Stimulated activated naive CD8-positive, alpha-beta T cell treated with anti-CD3 and anti-CD28 coated beads, Interleukin-15, amount 100 ng/mL, for 72 hours (primary cell): Measurements from ENCODE around the gene EEF1AKMT1.

Experiments used
- ATAC-seq: fragments of 150-1000 bp; cut with Tn5 transposase; 2 replicates; pipeline ENCODE4 v1.10.0; 2021; ENCODE audit warnings: mild to moderate bottlenecking, moderate library complexity
- DNase-seq, 2 donors: peaks; one replicate each; pipeline ENCODE4 v3.0.0; 2021 to 2022
- H3K27ac Mint-ChIP-seq, 2 donors: one replicate each; pipeline ENCODE4 v1.8.0; 2022; ENCODE audit warnings: mild to moderate bottlenecking in 2 of 2, mixed read lengths in 2 of 2, moderate library complexity in 2 of 2
- H3K27me3 Mint-ChIP-seq: one replicate; pipeline ENCODE4 v1.8.0; 2022; ENCODE audit warnings: mixed read lengths
- H3K4me1 Mint-ChIP-seq: one replicate; pipeline ENCODE4 v1.8.0; 2022; ENCODE audit warnings: mild to moderate bottlenecking, mixed read lengths
- H3K4me3 Mint-ChIP-seq, 2 donors: one replicate each; pipeline ENCODE4 v1.8.0; 2022; ENCODE audit warnings: mild to moderate bottlenecking in 2 of 2, mixed read lengths in 2 of 2, moderate library complexity in 1 of 2
- H3K9me3 Mint-ChIP-seq, 2 donors: one replicate each; pipeline ENCODE4 v1.8.0; 2022; ENCODE audit warnings: mixed read lengths in 2 of 2

Gene EEF1AKMT1

GRCh38 chr13:20789665-20790064, 15.9 kb upstream of the EEF1AKMT1 start:
- DNase-seq (no peak), ATAC-seq (no peak)
- Mint-ChIP-seq H3K27ac (no peak overlapping the region), H3K4me1 (no peaks in the 10 kb centered on the region), H3K4me3 (no peak overlapping the region), H3K9me3 (no peaks in the 10 kb centered on the region), H3K27me3 (no peaks in the 10 kb centered on the region)

GRCh38 chr13:20788312-20788711, 14.6 kb upstream of the EEF1AKMT1 start:
- Mint-ChIP-seq H3K27me3 (no peaks in the 10 kb centered on the region), H3K27ac (no peak overlapping the region), H3K4me1 (no peaks in the 10 kb centered on the region), H3K4me3 (no peak overlapping the region), H3K9me3 (no peaks in the 10 kb centered on the region)
- DNase-seq, result no peak
- no peak for ATAC-seq

GRCh38 chr13:20787180-20787579, 13.4 kb upstream of the EEF1AKMT1 start:
- no peaks in the 10 kb centered on the region for H3K27me3 Mint-ChIP-seq
- DNase-seq (no peak), ATAC-seq (no peak)
- H3K9me3 Mint-ChIP-seq, result no peaks in the 10 kb centered on the region
- no peak overlapping the region for H3K27ac Mint-ChIP-seq
- no peak overlapping the region for H3K4me3 Mint-ChIP-seq
- peaks cover 6% of the 10 kb centered on the region for H3K4me1 Mint-ChIP-seq

GRCh38 chr13:20782116-20782708, 8.5 kb upstream of the EEF1AKMT1 start:
- peaks cover 8% of the 10 kb centered on the region for H3K4me1 Mint-ChIP-seq
- H3K4me3 Mint-ChIP-seq, result no peak overlapping the region
- H3K9me3 Mint-ChIP-seq, result no peaks in the 10 kb centered on the region
- no peak overlapping the region for H3K27ac Mint-ChIP-seq
- no peak for DNase-seq
- no peaks in the 10 kb centered on the region for H3K27me3 Mint-ChIP-seq
- peak; percentile 66 for ATAC-seq

GRCh38 chr13:20780317-20780716, 6.6 kb upstream of the EEF1AKMT1 start:
- Mint-ChIP-seq H3K9me3 (no peaks in the 10 kb centered on the region), H3K4me1 (peaks cover 8% of the 10 kb centered on the region), H3K4me3 (no peak overlapping the region), H3K27ac (no peak overlapping the region), H3K27me3 (no peaks in the 10 kb centered on the region)
- no peak for ATAC-seq
- DNase-seq, result no peak

GRCh38 chr13:20779405-20779804, 5.6 kb upstream of the EEF1AKMT1 start:
- DNase-seq (no peak), ATAC-seq (no peak)
- Mint-ChIP-seq H3K27ac (peak overlapping the region in 1 of 2 donors; percentile 37), H3K9me3 (no peaks in the 10 kb centered on the region), H3K27me3 (no peaks in the 10 kb centered on the region), H3K4me1 (peaks cover 14% of the 10 kb centered on the region), H3K4me3 (no peak overlapping the region)

GRCh38 chr13:20778311-20778710, 4.5 kb upstream of the EEF1AKMT1 start:
- ATAC-seq, result no peak

GRCh38 chr13:20776751-20777150, 3.0 kb upstream of the EEF1AKMT1 start:
- Mint-ChIP-seq H3K27me3 (no peaks in the 10 kb centered on the region), H3K9me3 (no peaks in the 10 kb centered on the region), H3K4me1 (peaks cover 22% of the 10 kb centered on the region), H3K27ac (no peak overlapping the region), H3K4me3 (no peak overlapping the region)
- ATAC-seq, result no peak
- DNase-seq, result no peak

More at GRCh38 chr13:20778311-20778710, 4.5 kb upstream of the EEF1AKMT1 start:
- no peaks in the 10 kb centered on the region for H3K27me3 Mint-ChIP-seq
- no peak overlapping the region for H3K4me3 Mint-ChIP-seq
- H3K4me1 Mint-ChIP-seq, result peaks cover 24% of the 10 kb centered on the region
- no peak for DNase-seq
- no peak overlapping the region for H3K27ac Mint-ChIP-seq
- no peaks in the 10 kb centered on the region for H3K9me3 Mint-ChIP-seq

GRCh38 chr13:20775961-20776360, 2.2 kb upstream of the EEF1AKMT1 start:
- ATAC-seq, result no peak
- peak overlapping the region in 1 of 2 donors; percentile 42 for H3K27ac Mint-ChIP-seq
- no peak for DNase-seq
- H3K27me3 Mint-ChIP-seq, result no peaks in the 10 kb centered on the region
- H3K4me3 Mint-ChIP-seq, result no peak overlapping the region
- H3K9me3 Mint-ChIP-seq, result no peaks in the 10 kb centered on the region
- peaks cover 29% of the 10 kb centered on the region for H3K4me1 Mint-ChIP-seq

- Mint-ChIP-seq H3K27ac (peak overlapping the region in 1 of 2 donors; percentile 67), H3K9me3 (peaks cover 4 to 5% of the 10 kb centered on the region in 2 donors), H3K4me1 (peaks cover 36% of the 10 kb centered on the region), H3K4me3 (peak overlapping the region; percentile 87 to 91), H3K27me3 (no peaks in the 10 kb centered on the region)
- DNase-seq, result no peak
- ATAC-seq, result no peak
Observed at GRCh38 chr13:20774746-20775145, 985 bp upstream of the EEF1AKMT1 start.

GRCh38 chr13:20772401-20773131, 1.2 kb downstream of the EEF1AKMT1 start:
- ATAC-seq, result no peak
- no peak for DNase-seq
- Mint-ChIP-seq H3K27me3 (no peaks in the 10 kb centered on the region), H3K9me3 (peaks cover 17 to 20% of the 10 kb centered on the region in 2 donors), H3K4me3 (peak overlapping the region; percentile 87 to 91), H3K27ac (peak overlapping the region; percentile 98 to 99), H3K4me1 (peaks cover 50% of the 10 kb centered on the region)

- ATAC-seq (no peak), DNase-seq (no peak)
- Mint-ChIP-seq H3K9me3 (peaks cover 21 to 25% of the 10 kb centered on the region in 2 donors), H3K27me3 (no peaks in the 10 kb centered on the region), H3K4me3 (peak overlapping the region; percentile 6 to 49), H3K27ac (no peak overlapping the region), H3K4me1 (peaks cover 48% of the 10 kb centered on the region)
Observed at GRCh38 chr13:20769834-20770233, 3.9 kb downstream of the EEF1AKMT1 start.

GRCh38 chr13:20769091-20769490, 4.7 kb downstream of the EEF1AKMT1 start:
- Mint-ChIP-seq H3K4me1 (peaks cover 41% of the 10 kb centered on the region), H3K4me3 (no peak overlapping the region), H3K27me3 (no peaks in the 10 kb centered on the region), H3K27ac (no peak overlapping the region), H3K9me3 (peaks cover 21 to 25% of the 10 kb centered on the region in 2 donors)
- ATAC-seq (no peak), DNase-seq (no peak)

- H3K27me3 Mint-ChIP-seq, result no peaks in the 10 kb centered on the region
- no peak overlapping the region for H3K4me3 Mint-ChIP-seq
- no peak overlapping the region for H3K27ac Mint-ChIP-seq
- H3K4me1 Mint-ChIP-seq, result peaks cover 31% of the 10 kb centered on the region
- no peak for ATAC-seq
- H3K9me3 Mint-ChIP-seq, result peaks cover 21 to 25% of the 10 kb centered on the region in 2 donors
- no peak for DNase-seq
Observed at GRCh38 chr13:20767309-20767943, 6.3 kb downstream of the EEF1AKMT1 start.

GRCh38 chr13:20760872-20761271, 12.9 kb downstream of the EEF1AKMT1 start:
- ATAC-seq (no peak), DNase-seq (no peak)
- no peaks in the 10 kb centered on the region for H3K27me3 Mint-ChIP-seq
- H3K9me3 Mint-ChIP-seq, result peaks cover 4 to 6% of the 10 kb centered on the region in 2 donors
- no peak overlapping the region for H3K4me3 Mint-ChIP-seq
- no peaks in the 10 kb centered on the region for H3K4me1 Mint-ChIP-seq
- H3K27ac Mint-ChIP-seq, result no peak overlapping the region

GRCh38 chr13:20754009-20754408, 19.8 kb downstream of the EEF1AKMT1 start:
- ATAC-seq, result no peak
- Mint-ChIP-seq H3K27ac (no peak overlapping the region), H3K4me1 (no peaks in the 10 kb centered on the region), H3K9me3 (peaks cover 34 to 72% of the 10 kb centered on the region in 2 donors), H3K27me3 (no peaks in the 10 kb centered on the region), H3K4me3 (no peak overlapping the region)
- no peak for DNase-seq
